Neural crest cell (in vitro differentiated cells): ENCODE results near the gene SERPINI1. TPM values are rescaled to one million over a fixed set of nuclear protein-coding genes. Genes with fewer than 3 reads are reported as not detected.

Experiments
- DNase-seq: peaks from one replicate; pipeline ENCODE4 v3.0.0; 2021; ENCODE audit warnings: low read depth, mixed read lengths, low spot score
- H3K27ac Mint-ChIP-seq: one replicate; pipeline ENCODE4 v1.8.0; 2021; ENCODE audit warnings: mild to moderate bottlenecking, mixed read lengths; ENCODE audit not compliant: unreplicated experiment
- H3K27me3 Mint-ChIP-seq: 2 replicates; pipeline ENCODE4 v1.8.0; 2021; ENCODE audit warnings: low read depth, mild to moderate bottlenecking, mixed read lengths
- H3K36me3 Mint-ChIP-seq: 2 replicates; pipeline ENCODE4 v1.8.0; 2021; ENCODE audit warnings: low read depth, mild to moderate bottlenecking, mixed read lengths
- H3K4me1 Mint-ChIP-seq: 2 replicates; pipeline ENCODE4 v1.8.0; 2021; ENCODE audit warnings: mixed read lengths
- H3K4me3 Mint-ChIP-seq: one replicate; pipeline ENCODE4 v1.8.0; 2021; ENCODE audit warnings: mild to moderate bottlenecking, mixed read lengths
- H3K9me3 Mint-ChIP-seq: 2 replicates; pipeline ENCODE4 v1.8.0; 2021; ENCODE audit warnings: mixed read lengths
- CTCF ChIP-seq: fragments of 200-600 bp; sonication (generic); conservative IDR thresholded peaks from 2 replicates; pipeline ENCODE4 v1.5.0; 2021; ENCODE audit warnings: antibody characterized with exemption, mild to moderate bottlenecking
- total RNA-seq: library from RNA; stranded (reverse); gene quantifications from 2 replicates; pipeline ENCODE4 v1.2.1, GENCODE V29; 2021

Gene SERPINI1
- total RNA-seq, 1 donor from 2014 or later = 1.0 TPM

- Mint-ChIP-seq H3K27ac (no peak overlapping the region), H3K4me1 (no peaks in the 10 kb centered on the region), H3K27me3 (no peaks in the 10 kb centered on the region), H3K4me3 (no peak overlapping the region), H3K9me3 (peaks cover 3% of the 10 kb centered on the region), H3K36me3 (no peaks in the 10 kb centered on the region)
- TF ChIP-seq CTCF = no peak
- no peak for DNase-seq
These were observed 128.5 kb downstream of the SERPINI1 start for GRCh38 chr3:167863811-167864551.

GRCh38 chr3:167864552-167864874, 129.0 kb downstream of the SERPINI1 start:
- DNase-seq = no peak
- Mint-ChIP-seq H3K4me1 (no peaks in the 10 kb centered on the region), H3K27me3 (no peaks in the 10 kb centered on the region), H3K27ac (no peak overlapping the region), H3K4me3 (no peak overlapping the region), H3K36me3 (no peaks in the 10 kb centered on the region), H3K9me3 (peaks cover 3% of the 10 kb centered on the region)
- TF ChIP-seq CTCF = no peak

- H3K27me3 Mint-ChIP-seq = no peaks in the 10 kb centered on the region
- H3K27ac Mint-ChIP-seq = no peak overlapping the region
- no peak for DNase-seq
- H3K9me3 Mint-ChIP-seq = peaks cover 3% of the 10 kb centered on the region
- H3K4me1 Mint-ChIP-seq = peaks cover 4% of the 10 kb centered on the region
- H3K4me3 Mint-ChIP-seq = no peak overlapping the region
- no peak for TF ChIP-seq CTCF
- H3K36me3 Mint-ChIP-seq = no peaks in the 10 kb centered on the region
These were observed 130.8 kb downstream of the SERPINI1 start for GRCh38 chr3:167866331-167866730.

GRCh38 chr3:167867981-167868380, 132.5 kb downstream of the SERPINI1 start:
- peaks cover 4% of the 10 kb centered on the region for H3K4me1 Mint-ChIP-seq
- no peak for TF ChIP-seq CTCF
- DNase-seq = no peak
- no peak overlapping the region for H3K4me3 Mint-ChIP-seq
- H3K27me3 Mint-ChIP-seq = no peaks in the 10 kb centered on the region
- H3K36me3 Mint-ChIP-seq = no peaks in the 10 kb centered on the region
- H3K27ac Mint-ChIP-seq = no peak overlapping the region
- H3K9me3 Mint-ChIP-seq = peaks cover 3% of the 10 kb centered on the region

GRCh38 chr3:167870181-167870580, 134.7 kb downstream of the SERPINI1 start:
- Mint-ChIP-seq H3K9me3 (peaks cover 3% of the 10 kb centered on the region), H3K36me3 (no peaks in the 10 kb centered on the region), H3K4me1 (peaks cover 8% of the 10 kb centered on the region), H3K4me3 (no peak overlapping the region), H3K27me3 (no peaks in the 10 kb centered on the region), H3K27ac (no peak overlapping the region)
- no peak for DNase-seq
- TF ChIP-seq CTCF = no peak
